GM21360 (cell line): Measurements from ENCODE around the gene KPNA2.
"Not testable (repeated sequence)": the region's sequence is repeated elsewhere in the genome, so short reads cannot be mapped to it uniquely, and the experiment has no call there.

Experiments
- ATAC-seq: cut with Tn5 transposase; IDR thresholded peaks from one replicate; pipeline ENCODE4 v1.9.1; 2021; ENCODE audit warnings: mild to moderate bottlenecking, moderate library complexity; ENCODE audit not compliant: unreplicated experiment

KPNA2 gene

DNA sequence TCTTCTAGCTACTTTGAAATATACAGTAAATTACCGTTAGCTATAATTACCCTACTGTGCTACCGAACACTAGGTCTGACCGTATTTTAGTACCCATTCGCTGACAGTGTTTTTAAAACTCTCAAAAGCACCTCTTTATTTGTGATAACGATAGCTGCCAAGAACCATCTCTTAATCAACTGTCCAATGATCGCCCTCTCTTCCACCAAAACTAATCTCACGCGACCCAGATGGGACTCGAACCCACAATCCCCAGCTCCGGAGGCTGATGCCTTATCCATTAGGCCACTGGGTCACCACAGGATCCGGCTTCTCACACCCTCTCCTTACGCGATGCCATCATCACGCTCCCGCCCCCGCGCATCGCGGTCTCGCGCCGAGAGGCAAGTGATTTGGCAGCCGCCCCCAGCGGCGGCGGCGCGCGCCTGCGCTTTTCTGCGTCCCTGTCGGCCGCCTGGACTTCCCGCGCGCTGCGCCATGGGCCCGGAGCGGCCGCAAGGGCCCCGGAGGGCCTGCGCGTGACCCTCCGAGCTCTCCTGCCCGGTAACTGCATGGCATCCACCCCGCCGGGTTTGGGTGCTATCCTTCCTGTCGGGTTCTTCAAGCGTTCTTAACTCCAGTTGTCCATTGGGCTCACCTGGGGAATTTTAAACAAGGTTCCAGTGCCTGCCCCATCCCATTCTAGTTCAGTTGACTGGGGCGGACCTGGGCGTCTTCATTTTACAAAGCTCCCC is 15.7 kb upstream of the KPNA2 start:
- ATAC-seq, result peak; percentile 95

- ATAC-seq, result no peak
These were observed 15.2 kb upstream of the KPNA2 start for GRCh38 chr17:68020409-68020756.

DNA sequence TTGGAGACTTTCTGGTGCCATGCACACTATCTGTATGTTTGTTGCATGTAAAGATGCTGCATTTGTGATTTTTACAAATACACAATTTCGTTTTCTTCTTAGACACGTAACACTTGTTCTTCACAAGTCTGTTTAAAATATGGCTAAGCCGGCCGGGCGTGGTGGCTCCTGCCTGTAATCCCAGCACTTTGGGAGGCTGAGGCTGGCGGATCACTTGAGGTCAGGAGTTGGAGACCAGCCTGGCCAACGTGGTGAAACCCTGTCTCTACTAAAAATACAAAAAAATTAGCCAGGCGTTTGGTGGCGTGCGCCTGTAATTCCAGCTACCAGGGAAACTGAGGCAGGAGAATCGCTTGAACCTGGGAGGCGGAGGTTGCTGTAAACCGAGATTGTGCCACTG is 14.7 kb upstream of the KPNA2 start:
- not testable (repeated sequence) for ATAC-seq

DNA sequence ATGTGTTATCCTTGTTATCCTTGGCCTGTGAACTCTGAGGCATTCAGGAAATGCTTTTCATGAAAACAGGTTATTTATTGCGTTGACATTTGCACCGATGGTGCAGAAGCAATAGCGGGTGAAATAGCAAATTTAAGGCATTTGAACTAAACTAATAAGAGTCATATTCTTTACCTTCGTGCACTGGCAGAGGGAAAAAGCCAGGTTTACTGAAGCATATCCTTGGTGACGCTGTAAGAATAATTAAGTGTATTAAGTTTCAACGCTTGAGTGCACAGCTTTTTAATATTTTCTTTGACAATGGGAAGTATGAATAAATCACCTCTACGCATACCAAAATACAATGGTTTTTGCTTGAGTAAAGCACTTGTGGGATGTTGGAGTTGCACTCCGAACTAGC is 13.6 kb upstream of the KPNA2 start:
- ATAC-seq, result no peak

- ATAC-seq, result not testable (repeated sequence)
These were observed 13.0 kb upstream of the KPNA2 start for GRCh38 chr17:68022547-68022946.

- ATAC-seq, result no peak
These were observed 5.9 kb upstream of the KPNA2 start for GRCh38 chr17:68029512-68030215.

DNA sequence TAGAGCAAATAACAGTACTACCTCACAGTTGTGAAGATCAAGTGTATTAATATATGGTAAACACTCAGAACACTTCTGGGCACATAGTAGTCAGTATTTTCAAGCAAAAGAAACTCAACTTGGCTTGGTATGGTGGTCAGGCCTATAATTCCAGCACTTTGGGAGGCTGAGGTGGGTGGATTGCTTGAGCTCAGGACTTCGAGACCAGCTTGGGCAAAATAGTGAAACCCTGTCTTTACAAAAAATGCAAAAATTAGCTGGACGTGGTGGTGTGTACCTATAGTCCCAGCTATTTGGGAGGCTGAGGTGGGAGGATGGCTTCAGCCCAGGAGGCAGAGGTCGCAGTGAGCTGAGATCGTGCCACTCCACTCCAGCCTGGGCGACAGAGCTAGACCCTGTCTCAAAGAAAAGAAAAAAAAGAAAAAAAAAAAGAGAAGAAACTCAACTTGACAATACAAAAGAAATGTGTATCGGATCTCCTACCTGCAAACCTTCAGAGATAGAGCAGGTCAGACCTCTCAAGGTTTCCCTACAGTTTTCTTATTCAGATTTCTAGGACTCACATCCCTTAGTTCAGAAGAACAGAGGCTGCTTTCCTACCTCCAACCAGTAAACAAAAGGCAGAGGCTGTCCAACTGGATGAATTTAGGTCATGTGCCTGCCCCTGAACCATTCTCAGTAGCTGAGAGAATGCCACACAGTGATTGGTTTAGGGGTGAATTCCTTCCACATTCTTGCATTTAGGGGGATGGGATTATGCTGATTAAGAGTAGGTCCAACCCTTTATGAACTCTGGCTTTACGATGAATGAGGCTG is 1.7 kb upstream of the KPNA2 start:
- ATAC-seq, result no peak

GRCh38 chr17:68034452-68034776 is 1.1 kb upstream of the KPNA2 start:
- no peak for ATAC-seq

DNA sequence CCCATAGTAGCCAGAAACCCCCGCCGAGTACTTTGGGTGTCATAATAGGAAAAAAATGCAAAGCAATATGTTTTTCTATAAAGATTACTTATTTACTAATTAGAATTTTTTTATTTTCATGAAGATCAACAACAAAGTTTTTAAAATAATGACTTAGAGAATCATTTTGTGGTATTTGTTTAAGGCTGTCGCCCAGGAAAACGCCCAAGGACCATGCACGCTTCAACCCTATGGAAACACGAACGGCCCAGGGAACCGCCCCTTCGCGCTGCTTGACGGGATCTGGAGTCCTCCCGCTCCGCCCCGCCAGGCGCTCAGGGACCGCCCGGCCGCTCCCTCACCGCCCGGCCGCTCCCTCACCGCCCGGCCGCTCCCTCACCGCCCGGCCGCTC is 408 bp upstream of the KPNA2 start:
- peak; percentile 91 for ATAC-seq

GRCh38 chr17:68036304-68037147 is 991 bp downstream of the KPNA2 start:
- no peak for ATAC-seq

GRCh38 chr17:68047153-68047846 is 11.8 kb downstream of the KPNA2 start:
- ATAC-seq, result no peak

- not testable (repeated sequence) for ATAC-seq
These were observed 12.5 kb downstream of the KPNA2 start for GRCh38 chr17:68047890-68048542.

- ATAC-seq, result no peak
These were observed 13.5 kb downstream of the KPNA2 start for GRCh38 chr17:68048996-68049395.

- not testable (repeated sequence) for ATAC-seq
These were observed 14.4 kb downstream of the KPNA2 start for GRCh38 chr17:68049812-68050437.

DNA sequence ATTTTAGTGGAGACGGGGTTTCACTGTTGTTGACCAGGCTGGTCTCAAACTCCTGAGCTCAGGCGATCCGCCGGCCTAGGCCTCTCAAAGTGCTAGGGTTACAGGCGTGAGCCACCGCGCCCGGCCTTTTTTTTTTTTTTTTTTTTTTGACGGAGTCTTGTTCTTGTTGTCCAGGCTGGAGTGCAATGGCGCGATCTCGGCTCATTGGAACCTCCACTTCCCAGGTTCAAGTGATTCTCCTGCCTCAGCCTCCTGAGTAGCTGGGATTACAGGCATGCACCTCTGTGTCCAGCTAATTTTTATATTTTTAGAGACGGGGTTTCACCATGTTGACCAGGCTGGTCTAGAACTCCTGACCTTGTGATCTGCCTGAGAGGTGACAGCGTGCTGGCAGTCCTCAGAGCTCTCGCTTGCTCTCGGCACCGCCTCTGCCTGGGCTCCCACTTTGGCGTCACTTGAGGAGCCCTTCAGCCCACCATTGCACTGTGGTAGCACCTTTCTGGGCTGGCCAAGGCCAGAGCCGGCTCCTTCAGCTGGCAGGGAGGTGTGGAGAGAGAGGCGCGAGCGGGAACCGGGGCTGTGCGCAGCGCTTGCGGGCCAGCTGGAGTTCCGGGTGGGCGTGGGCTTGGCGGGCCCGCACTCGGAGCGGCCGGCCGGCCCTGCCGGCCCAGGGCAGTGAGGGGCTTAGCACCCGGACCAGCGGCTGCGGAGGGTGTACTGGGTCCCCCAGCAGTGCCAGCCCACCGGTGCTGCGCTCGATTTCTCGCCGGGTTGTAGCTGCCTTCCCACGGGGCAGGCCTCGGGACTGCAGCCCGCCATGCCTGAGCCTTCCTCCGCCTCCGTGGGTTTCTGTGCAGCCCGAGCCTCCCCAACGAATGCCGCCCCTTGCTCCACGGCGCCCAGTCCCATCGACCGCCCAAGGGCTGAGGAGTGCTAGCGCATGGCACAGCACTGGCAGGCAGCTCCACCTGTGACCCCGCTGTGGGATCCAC is 16.1 kb downstream of the KPNA2 start:
- not testable (repeated sequence) for ATAC-seq

GRCh38 chr17:68052810-68053209 is 17.3 kb downstream of the KPNA2 start:
- ATAC-seq, result no peak

- ATAC-seq, result no peak
These were observed 17.9 kb downstream of the KPNA2 start for GRCh38 chr17:68053231-68054013.
